Hepatocyte (in vitro differentiated cells): ENCODE measurements around the gene KCNG4. TPM values are rescaled to one million over a fixed set of nuclear protein-coding genes. Genes with fewer than 3 reads are reported as not detected.

ENCODE experiments used
- DNase-seq: peaks from one replicate; pipeline ENCODE4 v3.0.0-alpha.2; 2016; ENCODE audit warnings: low spot score
- H2AFZ ChIP-seq: fragments of 200-600 bp; sonication (generic); 2 replicates; pipeline ENCODE4 v1.6.0; 2016; ENCODE audit warnings: antibody characterized with exemption, mild to moderate bottlenecking
- H3K27ac ChIP-seq: fragments of 200-600 bp; sonication (generic); 2 replicates; pipeline ENCODE4 v1.5.1; 2016; ENCODE audit warnings: mild to moderate bottlenecking
- H3K27me3 ChIP-seq: fragments of 200-600 bp; sonication (generic); 2 replicates; pipeline ENCODE4 v1.6.1; 2016
- H3K36me3 ChIP-seq: fragments of 200-600 bp; sonication (generic); replicated peaks from 2 replicates; pipeline ENCODE4 v1.5.1; 2016; ENCODE audit warnings: low read depth; ENCODE audit not compliant: insufficient read depth
- H3K4me1 ChIP-seq: fragments of 200-600 bp; sonication (generic); 2 replicates; pipeline ENCODE4 v1.5.1; 2016; ENCODE audit warnings: mild to moderate bottlenecking, moderate library complexity; ENCODE audit not compliant: insufficient read depth
- H3K4me2 ChIP-seq: fragments of 200-600 bp; sonication (generic); 2 replicates; pipeline ENCODE4 v1.6.0; 2016
- H3K4me3 ChIP-seq: fragments of 200-600 bp; sonication (generic); 2 replicates; pipeline ENCODE4 v1.5.1; 2016; ENCODE audit warnings: mild to moderate bottlenecking
- H3K79me2 ChIP-seq: fragments of 200-600 bp; sonication (generic); 2 replicates; pipeline ENCODE4 v1.6.0; 2017; ENCODE audit warnings: mild to moderate bottlenecking
- H3K9me2 ChIP-seq: fragments of 200-600 bp; sonication (generic); replicated peaks from 2 replicates; pipeline ENCODE4 v1.6.0; 2017; ENCODE audit warnings: mild to moderate bottlenecking; ENCODE audit not compliant: insufficient read depth
- H3K9me3 ChIP-seq: fragments of 200-600 bp; sonication (generic); 2 replicates; pipeline ENCODE4 v1.5.1; 2016; ENCODE audit warnings: low read depth, mild to moderate bottlenecking
- H4K20me1 ChIP-seq: fragments of 200-600 bp; sonication (generic); 2 replicates; pipeline ENCODE4 v1.6.0; 2016; ENCODE audit warnings: mild to moderate bottlenecking; ENCODE audit not compliant: insufficient read depth, poor library complexity, severe bottlenecking
- EZH2 ChIP-seq: fragments of 200-600 bp; sonication (generic); IDR thresholded peaks from 2 replicates; pipeline ENCODE4 v1.6.1; 2016; ENCODE audit warnings: antibody characterized with exemption, mild to moderate bottlenecking, borderline replicate concordance
- EZH2phosphoT487 ChIP-seq: fragments of 200-600 bp; sonication (generic); IDR thresholded peaks from one replicate; pipeline ENCODE4 v1.6.1; 2018; ENCODE audit warnings: antibody characterized with exemption, mild to moderate bottlenecking, low read depth, moderate library complexity; ENCODE audit not compliant: unreplicated experiment, severe bottlenecking
- WGBS: methylation state at CpG from one replicate; pipeline ENCODE4 v1.1.6; 2016; ENCODE audit warnings: low lambda C conversion rate; ENCODE audit errors: missing lambda C conversion rate; 5-methylcytosine and 5-hydroxymethylcytosine counted together
- polyA plus RNA-seq: library from polyadenylated mRNA; unstranded; fragments of >200 nt; fragmentation: Nextera tagmentation; extraction: Ambion mirVana; gene quantifications from 2 replicates; pipeline ENCODE4 v1.2.1, GENCODE V29; 2016
- total RNA-seq: library from RNA; depleted of rRNA; stranded (reverse); fragments of >200 nt; gene quantifications from 2 replicates; pipeline ENCODE4 v1.2.3, GENCODE V29; 2014
- TF ChIP-seq, protein P1 (sequence below): fragments of 200-600 bp; sonication (generic); IDR thresholded peaks from 2 replicates; pipeline ENCODE4 v1.5.1; 2016; ENCODE audit warnings: antibody characterized with exemption, mild to moderate bottlenecking; ENCODE audit not compliant: poor library complexity

Gene KCNG4
- total and polyA plus RNA-seq, 2 experiments from 2014 or later: not detected

DNA sequence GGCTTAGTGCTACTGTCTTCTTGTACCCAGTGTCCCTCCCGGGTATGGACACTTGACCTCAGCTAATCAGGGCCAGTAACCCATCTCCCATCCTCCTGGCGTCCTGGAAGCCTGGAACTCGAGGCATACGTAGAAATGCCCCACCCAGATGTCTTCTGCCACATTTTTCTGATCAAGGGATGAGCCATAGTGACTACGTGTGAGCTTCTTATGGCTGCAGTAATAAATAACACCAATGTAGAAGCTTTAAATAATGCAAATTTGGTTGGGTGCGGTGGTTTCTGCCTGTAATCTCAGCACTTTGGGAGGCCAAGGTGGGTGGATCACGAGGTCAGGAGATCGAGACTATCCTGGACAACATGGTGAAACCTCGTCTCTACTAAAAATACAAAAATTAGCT lies 3.0 kb upstream of the KCNG4 start:
- Histone ChIP-seq H3K9me3 (no peaks in the 10 kb centered on the region), H3K4me3 (no peak overlapping the region), H3K27me3 (no peaks in the 10 kb centered on the region), H3K79me2 (no peaks in the 10 kb centered on the region), H3K4me1 (no peaks in the 10 kb centered on the region), H3K36me3 (no peaks in the 10 kb centered on the region), H2AFZ (no peak overlapping the region), H3K4me2 (no peak overlapping the region), H3K9me2 (no peaks in the 10 kb centered on the region), H3K27ac (no peak overlapping the region), H4K20me1 (no peaks in the 10 kb centered on the region)
- TF ChIP-seq EZH2 (no peak), EZH2phosphoT487 (no peak)
- TF ChIP-seq, protein P1, sequence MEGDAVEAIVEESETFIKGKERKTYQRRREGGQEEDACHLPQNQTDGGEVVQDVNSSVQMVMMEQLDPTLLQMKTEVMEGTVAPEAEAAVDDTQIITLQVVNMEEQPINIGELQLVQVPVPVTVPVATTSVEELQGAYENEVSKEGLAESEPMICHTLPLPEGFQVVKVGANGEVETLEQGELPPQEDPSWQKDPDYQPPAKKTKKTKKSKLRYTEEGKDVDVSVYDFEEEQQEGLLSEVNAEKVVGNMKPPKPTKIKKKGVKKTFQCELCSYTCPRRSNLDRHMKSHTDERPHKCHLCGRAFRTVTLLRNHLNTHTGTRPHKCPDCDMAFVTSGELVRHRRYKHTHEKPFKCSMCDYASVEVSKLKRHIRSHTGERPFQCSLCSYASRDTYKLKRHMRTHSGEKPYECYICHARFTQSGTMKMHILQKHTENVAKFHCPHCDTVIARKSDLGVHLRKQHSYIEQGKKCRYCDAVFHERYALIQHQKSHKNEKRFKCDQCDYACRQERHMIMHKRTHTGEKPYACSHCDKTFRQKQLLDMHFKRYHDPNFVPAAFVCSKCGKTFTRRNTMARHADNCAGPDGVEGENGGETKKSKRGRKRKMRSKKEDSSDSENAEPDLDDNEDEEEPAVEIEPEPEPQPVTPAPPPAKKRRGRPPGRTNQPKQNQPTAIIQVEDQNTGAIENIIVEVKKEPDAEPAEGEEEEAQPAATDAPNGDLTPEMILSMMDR: no peak
- WGBS: 92% methylated on average over 9 of the region's 9 CpGs
- no peak for DNase-seq

DNA sequence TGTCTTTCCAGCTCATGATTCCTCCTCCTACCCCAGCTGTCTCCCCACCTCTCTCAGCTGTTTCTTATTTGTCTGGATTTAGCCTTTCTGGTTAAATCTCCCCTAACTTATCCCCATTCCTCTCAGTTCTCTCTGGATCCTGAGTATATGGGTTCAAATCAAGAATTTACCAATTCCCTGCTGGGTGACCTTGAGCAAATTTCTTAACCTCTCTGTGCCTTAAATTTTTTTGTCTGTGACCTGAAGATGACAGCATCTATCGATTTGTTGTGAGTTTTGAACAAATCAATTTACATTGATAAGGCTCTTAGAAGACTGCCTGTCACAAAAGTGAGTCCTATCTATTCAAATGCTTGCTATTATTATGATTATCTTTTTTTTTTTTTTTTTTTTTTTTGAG lies 2.0 kb upstream of the KCNG4 start:
- Histone ChIP-seq H3K27ac (no peak overlapping the region), H2AFZ (no peak overlapping the region), H3K9me3 (no peaks in the 10 kb centered on the region), H3K36me3 (no peaks in the 10 kb centered on the region), H4K20me1 (no peaks in the 10 kb centered on the region), H3K79me2 (no peaks in the 10 kb centered on the region), H3K4me2 (no peak overlapping the region), H3K4me3 (no peak overlapping the region), H3K4me1 (no peaks in the 10 kb centered on the region), H3K27me3 (no peaks in the 10 kb centered on the region), H3K9me2 (no peaks in the 10 kb centered on the region)
- TF ChIP-seq EZH2: no peak
- TF ChIP-seq, protein P1: no peak
- TF ChIP-seq EZH2phosphoT487: no peak
- WGBS: 76% methylated on average over 1 of the region's 1 CpG
- no peak for DNase-seq

DNA sequence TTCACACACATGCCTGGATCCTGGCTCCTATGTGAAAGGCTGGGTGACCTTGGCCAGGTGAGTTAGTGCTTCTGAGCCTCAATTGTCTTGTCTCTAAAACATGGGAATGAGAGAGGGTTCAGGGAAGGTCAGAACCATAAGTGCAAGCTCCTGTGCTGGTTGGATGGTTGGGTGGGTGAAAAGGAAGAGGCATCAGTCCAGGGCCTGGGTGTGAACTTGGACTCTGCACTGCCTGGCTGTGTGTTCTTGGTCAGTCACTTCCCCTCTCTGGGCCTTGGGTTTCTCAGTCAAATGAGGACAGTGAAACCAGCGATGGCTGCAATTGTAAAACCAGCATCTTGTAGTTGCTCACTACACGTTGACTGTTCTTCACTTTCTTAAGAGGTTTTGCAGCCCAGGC lies 643 bp upstream of the KCNG4 start:
- no peaks in the 10 kb centered on the region for H3K9me3 ChIP-seq
- no peaks in the 10 kb centered on the region for H4K20me1 ChIP-seq
- no peaks in the 10 kb centered on the region for H3K36me3 ChIP-seq
- H3K79me2 ChIP-seq: no peaks in the 10 kb centered on the region
- H2AFZ ChIP-seq: no peak overlapping the region
- no peak for TF ChIP-seq EZH2
- TF ChIP-seq, protein P1: no peak
- no peak for TF ChIP-seq EZH2phosphoT487
- H3K4me1 ChIP-seq: no peaks in the 10 kb centered on the region
- no peak overlapping the region for H3K4me2 ChIP-seq
- no peaks in the 10 kb centered on the region for H3K9me2 ChIP-seq
- WGBS: 85% methylated on average over 2 of the region's 2 CpGs
- H3K4me3 ChIP-seq: no peak overlapping the region
- no peak for DNase-seq
- H3K27ac ChIP-seq: no peak overlapping the region
- H3K27me3 ChIP-seq: no peaks in the 10 kb centered on the region

DNA sequence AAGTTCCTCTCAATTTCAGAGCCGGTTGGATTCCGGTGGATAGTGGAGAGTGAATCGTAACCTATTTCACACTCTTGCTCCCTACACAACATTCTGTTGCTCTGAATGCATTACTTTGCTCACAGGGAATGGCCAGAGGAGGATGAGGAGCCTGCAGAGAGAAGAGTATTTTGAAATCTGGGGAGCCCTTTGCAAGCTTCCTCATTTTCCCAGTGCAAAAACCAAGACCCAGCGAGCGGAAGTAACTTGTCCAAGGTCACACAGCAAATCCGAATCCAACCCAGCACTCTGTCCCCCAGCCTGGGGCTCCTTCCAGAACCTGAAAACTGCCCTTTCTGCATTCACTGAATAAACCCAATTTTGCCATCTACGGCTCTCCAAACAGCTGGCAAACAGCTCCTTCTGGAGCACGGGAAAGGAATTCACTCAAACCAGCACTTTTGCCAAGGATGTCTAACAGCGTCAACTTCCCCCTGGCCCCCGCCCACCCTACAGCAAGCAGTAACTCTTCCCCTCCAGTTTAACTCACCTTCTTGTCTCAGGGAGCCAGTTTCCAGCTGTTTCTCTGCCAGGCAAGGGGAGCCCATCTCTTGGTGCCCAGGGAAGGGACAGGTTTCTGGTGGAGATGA lies 557 bp downstream of the KCNG4 start:
- Histone ChIP-seq H3K36me3 (no peaks in the 10 kb centered on the region), H3K79me2 (no peaks in the 10 kb centered on the region), H3K4me1 (no peaks in the 10 kb centered on the region), H3K9me2 (no peaks in the 10 kb centered on the region), H3K27ac (no peak overlapping the region), H2AFZ (no peak overlapping the region), H3K4me2 (no peak overlapping the region), H3K4me3 (no peak overlapping the region), H4K20me1 (no peaks in the 10 kb centered on the region), H3K9me3 (no peaks in the 10 kb centered on the region), H3K27me3 (no peaks in the 10 kb centered on the region)
- WGBS: 68% methylated on average over 10 of the region's 10 CpGs
- no peak for TF ChIP-seq EZH2
- TF ChIP-seq, protein P1: peak; percentile 8
- no peak for TF ChIP-seq EZH2phosphoT487
- no peak for DNase-seq
